ENCODE results near the gene ABAT. TPM values are rescaled to one million over a fixed set of nuclear protein-coding genes. Genes with fewer than 3 reads are reported as not detected.

ABAT gene
- total and polyA plus RNA-seq, 2 of the 8 experiments (the other 6 are each of a cell fraction or from before 2014, with no cell fraction given) = 6.4 to 8.4 TPM

DNA sequence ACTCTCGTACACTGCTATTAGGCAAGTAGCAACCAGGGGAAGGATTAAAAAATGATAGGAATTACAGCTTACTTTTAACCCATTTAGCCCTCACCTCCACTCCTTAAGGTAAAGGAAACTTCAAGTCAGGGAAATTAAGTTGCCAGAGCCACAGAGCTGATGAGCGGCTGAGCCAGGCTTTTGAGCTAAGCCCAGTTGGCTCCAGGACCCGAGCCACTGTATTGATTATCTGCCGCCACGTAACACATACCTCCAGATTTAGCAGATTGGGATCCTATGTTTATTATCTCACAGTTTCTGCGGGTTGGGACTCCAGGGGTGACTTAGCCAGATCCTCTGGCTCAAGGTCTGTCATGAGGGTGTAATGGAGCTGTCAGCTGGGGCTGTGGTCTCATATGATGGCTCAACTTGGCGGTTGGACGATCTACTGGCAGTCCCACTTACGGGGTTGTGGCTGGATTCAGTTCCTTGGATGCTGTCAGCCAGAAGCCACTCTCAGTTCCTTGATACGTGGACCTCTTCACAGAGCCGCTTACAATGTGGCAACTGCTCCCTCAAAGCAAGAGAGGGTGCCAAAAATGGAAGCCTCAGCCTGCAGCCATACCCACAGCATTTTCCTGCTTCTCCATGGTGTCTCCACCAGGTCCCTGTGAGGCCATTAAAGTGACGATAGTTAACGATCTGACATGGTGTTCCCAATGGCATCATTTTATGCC, 65.7 kb downstream of the ABAT start:
- TF ChIP-seq CTBP2 (IDR thresholded peaks at IDR 0.05; ENCODE audit: borderline replicate concordance, insufficient read depth, insufficient read length, low read length) = no peak
- no peak for TF ChIP-seq CHD2 (IDR thresholded peaks at IDR 0.05; ENCODE audit: low read length)
- no peak for TF ChIP-seq TAF7 (optimal IDR thresholded peaks at IDR 0.05; ENCODE audit: borderline replicate concordance, low read depth, low read length)
- TF ChIP-seq POU5F1 (IDR thresholded peaks at IDR 0.05; ENCODE audit: low read depth, low read length) = no peak
- TF ChIP-seq FOSL1 (IDR thresholded peaks at IDR 0.05; ENCODE audit: insufficient read depth, low read depth, low read length) = no peak
- H3K79me1 ChIP-seq (ENCODE audit: low read depth, low read length) = no peaks in the 10 kb centered on the region
- H4K5ac ChIP-seq (ENCODE audit: insufficient read length, low read depth, low read length) = no peak overlapping the region
- H3K4ac ChIP-seq (replicated peaks; ENCODE audit: insufficient read length, low read depth, low read length) = no peak overlapping the region
- ChIA-PET POLR2A (ENCODE audit: partially characterized antibody) (no interaction called here), CTCF (ENCODE audit: partially characterized antibody) (interaction anchor here (0.6 to 1.0 kb wide), 2 partner anchors 43 to 78 kb away, joined by 3 read pairs; no protein-coding TSS in a partner anchor)
- no peaks in the 10 kb centered on the region for H4K20me1 ChIP-seq (replicated peaks in 1 of 2; ENCODE audit: control insufficient read depth in 1 of 2, insufficient read depth in 2 of 2, low read length in 2 of 2)
- no peak for DNase-seq (ENCODE audit: low read depth in 1 of 2, low spot score in 2 of 2)
- H4K91ac ChIP-seq (replicated peaks; ENCODE audit: insufficient read length, low read length) = no peak overlapping the region
- H3K9ac ChIP-seq (replicated peaks in 1 of 4; ENCODE audit: extremely low read depth in 1 of 4, low read depth in 3 of 4, low read length in 3 of 4) = no peak overlapping the region
- H3K27me3 ChIP-seq (replicated peaks in 1 of 4; ENCODE audit: control insufficient read depth in 3 of 4, extremely low read depth in 1 of 4, insufficient read depth in 3 of 4, low read length in 3 of 4) = no peaks in the 10 kb centered on the region
- H3K18ac ChIP-seq (ENCODE audit: extremely low read depth, low read length) = no peak overlapping the region
- H3K9me3 ChIP-seq (ENCODE audit: insufficient read depth in 2 of 2, low read depth in 1 of 2, low read length in 1 of 2) = 0 out of 4 replicates have a peak, but pooled peaks cover 0 to 3% of the 10 kb centered on the region in 2 experiments
- no peak overlapping the region for H2BK120ac ChIP-seq (replicated peaks; ENCODE audit: low read depth, low read length)
- FAIRE-seq = no peak
- no peaks in the 10 kb centered on the region for H3K23me2 ChIP-seq (ENCODE audit: low read depth, low read length)
- 94% methylated on average over 13 of the region's 13 CpGs; no CpG with 5 or more reads in 1 of the 2 experiments for WGBS, 2 experiments (ENCODE audit: extremely low coverage in 1 of 2, insufficient coverage in 1 of 2, insufficient read length in 1 of 2, insufficient replicate concordance in 2 of 2, low coverage in 1 of 2, low lambda C conversion rate in 2 of 2, missing lambda C conversion rate in 1 of 2)
- H2BK20ac ChIP-seq (ENCODE audit: low read length) = no peak overlapping the region
- no peak overlapping the region for H2AFZ ChIP-seq (ENCODE audit: low read length)
- H3K4me1 ChIP-seq (replicated peaks in 1 of 4; ENCODE audit: control insufficient read depth in 3 of 4, insufficient read depth in 4 of 4, low read length in 3 of 4) = peaks cover 0 to 3% (median 0%) of the 10 kb centered on the region in 4 experiments; a peak in 2 of 7 replicates
- no peak overlapping the region for H3K14ac ChIP-seq (ENCODE audit: insufficient read length)
- H3K4me2 ChIP-seq (ENCODE audit: insufficient read depth in 1 of 2, low read depth in 2 of 2, low read length in 2 of 2) = no peak overlapping the region
- no peak overlapping the region for H2BK12ac ChIP-seq (ENCODE audit: low read depth, low read length)
- H3K36me3 ChIP-seq (ENCODE audit: control insufficient read depth in 2 of 4, insufficient read depth in 4 of 4, low read length in 3 of 4) = no peaks in the 10 kb centered on the region
- no peak overlapping the region for H3K56ac ChIP-seq (replicated peaks; ENCODE audit: insufficient read length, low read depth, low read length)
- H4K8ac ChIP-seq (ENCODE audit: extremely low read depth, insufficient read depth, low read length) = no peak overlapping the region
- no peak overlapping the region for H3K23ac ChIP-seq (ENCODE audit: insufficient read length)
- no peak overlapping the region for H2BK5ac ChIP-seq (ENCODE audit: low read depth, low read length)
- H2AK5ac ChIP-seq (ENCODE audit: low read depth, low read length) = no peak overlapping the region
- no peaks in the 10 kb centered on the region for H3K79me2 ChIP-seq (ENCODE audit: control insufficient read depth in 1 of 2, insufficient read depth in 2 of 2, low read length in 2 of 2)
- no peak overlapping the region for H3K27ac ChIP-seq (ENCODE audit: low read depth, low read length)
- no peak overlapping the region for H3K4me3 ChIP-seq (ENCODE audit: extremely low read depth in 1 of 4, insufficient read depth in 2 of 4, low read depth in 3 of 4, low read length in 4 of 4)
- 0 out of 2 replicates have a peak overlapping the region, but pooled peaks have one; percentile 61 for H2BK15ac ChIP-seq (ENCODE audit: low read length)
